Measurements from ENCODE around the gene TMEM263.

Gene TMEM263

GRCh38 chr12:106953352-106954250 is 2.1 kb upstream of the TMEM263 start:
- DNase-seq: no peak

- DNase-seq: peak; percentile 62
These were observed 988 bp upstream of the TMEM263 start for GRCh38 chr12:106954462-106955376.

- DNase-seq: peak; percentile 80
These were observed 406 bp downstream of the TMEM263 start for GRCh38 chr12:106956048-106956578.

GRCh38 chr12:106957583-106957982 is 1.9 kb downstream of the TMEM263 start:
- no peak for DNase-seq

GRCh38 chr12:106960443-106960842 is 4.7 kb downstream of the TMEM263 start:
- no peak for DNase-seq

- DNase-seq: no peak
These were observed 6.6 kb downstream of the TMEM263 start for GRCh38 chr12:106962286-106962685.

- DNase-seq: no peak
These were observed 8.8 kb downstream of the TMEM263 start for GRCh38 chr12:106964526-106964925.

- DNase-seq: no peak
These were observed 15.4 kb downstream of the TMEM263 start for GRCh38 chr12:106971065-106971464.

GRCh38 chr12:106973545-106973944 is 17.8 kb downstream of the TMEM263 start:
- DNase-seq: no peak

- DNase-seq: no peak
These were observed 18.8 kb downstream of the TMEM263 start for GRCh38 chr12:106974511-106974910.

GRCh38 chr12:106975098-106975497 is 19.4 kb downstream of the TMEM263 start:
- DNase-seq: no peak

- DNase-seq: no peak
These were observed 20.4 kb downstream of the TMEM263 start for GRCh38 chr12:106975993-106976658.

GRCh38 chr12:106976668-106977067 is 21.0 kb downstream of the TMEM263 start:
- DNase-seq: no peak

GRCh38 chr12:106978035-106978800 is 22.5 kb downstream of the TMEM263 start:
- DNase-seq: no peak

GRCh38 chr12:106980944-106981343 is 25.2 kb downstream of the TMEM263 start:
- DNase-seq: no peak

- DNase-seq: no peak
These were observed 26.1 kb downstream of the TMEM263 start for GRCh38 chr12:106981788-106982187.

- no peak for DNase-seq
These were observed 26.5 kb downstream of the TMEM263 start for GRCh38 chr12:106982229-106982628.

GRCh38 chr12:106984588-106985137 is 29.0 kb downstream of the TMEM263 start:
- DNase-seq: no peak

GRCh38 chr12:106985479-106985878 is 29.8 kb downstream of the TMEM263 start:
- DNase-seq: no peak

- DNase-seq: no peak
These were observed 30.4 kb downstream of the TMEM263 start for GRCh38 chr12:106986135-106986534.

- DNase-seq: peak; percentile 86
These were observed 31.1 kb downstream of the TMEM263 start, which contains the start of gene MTERF2 for GRCh38 chr12:106986625-106987389. TSS of gene MTERF2 (minus strand) at chr12:106987146. CDS start at chr12:106978714, 8,432 bp downstream.

Data from activated CD8-positive, alpha-beta memory T cell treated with anti-CD3 and anti-CD28 coated beads, Interleukin-2, amount 50 U/mL, for 48 hours (primary cell).